A549 (cell line): ENCODE data around the gene DPP10. TPM values are rescaled to one million over a fixed set of nuclear protein-coding genes. Genes with fewer than 3 reads are reported as not detected.
A peak's percentile ranks its signal among the peaks of the same experiment; 100 is the strongest.
"Not testable (repeated sequence)": the region's sequence is repeated elsewhere in the genome, so short reads cannot be mapped to it uniquely, and the experiment has no call there.

Experiments
- ATAC-seq, 2 experiments: fragments of 200-7000 bp in 1 of 2; fragments of >200 bp in 1 of 2; cut with Nextera tagmentation in 1 of 2; cut with Tn5 transposase in 1 of 2; 3 replicates each; pipeline versions ENCODE4 v1.8.0 to v1.9.1; 2018 to 2020; ENCODE audit warnings: mild to moderate bottlenecking in 1 of 2, moderate library complexity in 1 of 2
- CTCF ChIA-PET: fragments of 300-600 bp; sonication (Branson Sonifier 250); formaldehyde crosslinking; extraction: SDS; loops from one replicate; lab custom pipeline; 2021; ENCODE audit warnings: antibody characterized with exemption, inconsistent platforms; lab: Yijun Ruan, JAX
- POLR2A ChIA-PET: fragments of 350-600 bp; formaldehyde crosslinking; extraction: SDS; loops from one replicate; lab custom pipeline; 2021; ENCODE audit warnings: antibody characterized with exemption, inconsistent platforms; lab: Yijun Ruan, JAX
- DNase-seq, 2 experiments: peaks; one replicate each; pipeline versions ENCODE4 v3.0.0 to v3.0.0-alpha.2; 2011 to 2016; ENCODE audit warnings: low read depth in 1 of 2, low spot score in 1 of 2
- FAIRE-seq: peaks from 2 replicates; lab custom pipeline; 2011; peaks lifted over from hg19 to GRCh38; lab: Jason Lieb, UNC
- H3K27ac ChIP-seq, 2 experiments: fragments of >200 bp; sonication (Bioruptor Twin); formaldehyde crosslinking; 3 replicates each; pipeline ENCODE4 v1.5.1; 2016 to 2017
- H3K4me1 ChIP-seq: fragments of >200 bp; sonication (Bioruptor Twin); formaldehyde crosslinking; 3 replicates; pipeline ENCODE4 v1.6.1; 2016
- H3K4me2 ChIP-seq: fragments of >200 bp; sonication (Bioruptor Twin); formaldehyde crosslinking; 3 replicates; pipeline ENCODE4 v1.6.1; 2016
- H3K4me3 ChIP-seq: fragments of >200 bp; sonication (Bioruptor Twin); formaldehyde crosslinking; 3 replicates; pipeline ENCODE4 v1.5.1; 2016
- H3K9me3 ChIP-seq: fragments of >200 bp; sonication (Bioruptor Twin); formaldehyde crosslinking; 3 replicates; pipeline ENCODE4 v1.6.1; 2016
- ATOH8 ChIP-seq: fragments of 250-450 bp; sonication (Bioruptor Pico); IDR thresholded peaks from 2 replicates; pipeline ENCODE4 v1.5.0; 2020; ENCODE audit warnings: low read depth, mild to moderate bottlenecking, moderate library complexity
- CHD2 ChIP-seq: fragments of 150-350 bp; IDR thresholded peaks from 2 replicates; pipeline ENCODE4 v1.6.1; 2014; ENCODE audit warnings: low read length; ENCODE audit not compliant: partially characterized antibody
- CHD4 ChIP-seq: fragments of 200-600 bp; sonication (generic); IDR thresholded peaks from 2 replicates; pipeline ENCODE4 v1.6.1; 2016; ENCODE audit warnings: antibody characterized with exemption, mild to moderate bottlenecking, borderline replicate concordance
- EP300 ChIP-seq, 2 experiments: fragments of >200 bp; sonication (Bioruptor Twin); formaldehyde crosslinking; IDR thresholded peaks; 2 replicates in 1 of 2; 3 replicates in 1 of 2; pipeline ENCODE4 v1.6.1; 2016 to 2017
- ESRRA ChIP-seq: fragments of 150-350 bp; IDR thresholded peaks from 2 replicates; pipeline ENCODE4 v1.6.1; 2014; ENCODE audit warnings: mild to moderate bottlenecking, low read length, borderline replicate concordance
- FOSL2 ChIP-seq, 2 experiments: fragments of 450-650 bp in 1 of 2; fragments of >200 bp in 1 of 2; sonication (Bioruptor Twin) in 1 of 2; formaldehyde crosslinking; IDR thresholded peaks; 2 replicates each; pipeline versions ENCODE4 v1.5.0 to v1.6.1; 2016 to 2020; ENCODE audit warnings: mild to moderate bottlenecking in 1 of 2, moderate library complexity in 1 of 2
- HDAC2 ChIP-seq: fragments of 200-600 bp; sonication (generic); IDR thresholded peaks from 2 replicates; pipeline ENCODE4 v1.6.1; 2016
- HOXA7 ChIP-seq: fragments of 250-450 bp; sonication (Bioruptor Pico); IDR thresholded peaks from 2 replicates; pipeline ENCODE4 v1.5.0; 2020; ENCODE audit warnings: mild to moderate bottlenecking, moderate library complexity
- MAFK ChIP-seq: fragments of 450-650 bp; IDR thresholded peaks from 2 replicates; pipeline ENCODE4 v1.6.1; 2014; ENCODE audit not compliant: partially characterized antibody
- MYC ChIP-seq: IDR thresholded peaks from 2 replicates; pipeline ENCODE4 v1.6.1; 2012; ENCODE audit warnings: mild to moderate bottlenecking, inconsistent platforms, low read length, improper control_type of control experiment, borderline replicate concordance
- NPAS2 ChIP-seq: fragments of 250-450 bp; sonication (Bioruptor Pico); IDR thresholded peaks from 2 replicates; pipeline ENCODE4 v1.8.0; 2022; ENCODE audit warnings: mild to moderate bottlenecking, moderate library complexity, borderline replicate concordance
- PHF8 ChIP-seq: fragments of 200-600 bp; sonication (generic); IDR thresholded peaks from 2 replicates; pipeline ENCODE4 v1.6.1; 2016; ENCODE audit warnings: low read depth, mild to moderate bottlenecking, antibody characterized with exemption, moderate library complexity, borderline replicate concordance
- POLR2AphosphoS2 ChIP-seq: conservative IDR thresholded peaks from 2 replicates; pipeline ENCODE4 v1.6.1; 2012; ENCODE audit warnings: low read length, improper control_type of control experiment, inconsistent platforms
- RARB ChIP-seq: fragments of 250-450 bp; sonication (Bioruptor Pico); IDR thresholded peaks from 2 replicates; pipeline ENCODE4 v1.8.0; 2021; ENCODE audit warnings: mild to moderate bottlenecking, moderate library complexity
- REST ChIP-seq: fragments of 200-600 bp; sonication (generic); IDR thresholded peaks from 2 replicates; pipeline ENCODE4 v1.6.1; 2016; ENCODE audit warnings: antibody characterized with exemption, mild to moderate bottlenecking, moderate library complexity
- SMC3 ChIP-seq: fragments of >200 bp; sonication (Bioruptor Twin); formaldehyde crosslinking; IDR thresholded peaks from 3 replicates; pipeline ENCODE4 v1.6.1; 2018; ENCODE audit warnings: inconsistent platforms
- USF2 ChIP-seq: fragments of 450-650 bp; IDR thresholded peaks from 2 replicates; pipeline ENCODE4 v1.6.1; 2014; ENCODE audit warnings: antibody characterized with exemption
- WGBS: methylation state at CpG from one replicate; pipeline ENCODE4 v1.1.6; 2017; ENCODE audit errors: missing lambda C conversion rate; 5-methylcytosine and 5-hydroxymethylcytosine counted together
- polyA plus RNA-seq, 4 experiments: library from polyadenylated mRNA; depleted of rRNA in 3 of 4; stranded (reverse); fragments of >200 nt; fragmentation: RNase III in 1 of 4; extraction: RNeasy Plus Mini Kit Qiagen cat#74134 plus additional on column Dnase treatment in 1 of 4; gene quantifications; 2 replicates in 3 of 4; 3 replicates in 1 of 4; pipeline ENCODE4 v1.2.3, GENCODE V29; 2011 to 2017

Gene DPP10
- polyA plus RNA-seq, 2 of the 4 experiments (the other 2 are of a cell fraction), result not detected

- FAIRE-seq (no peak), DNase-seq (no peak), ATAC-seq (no peak)
- WGBS, result 15% methylated on average over 1 of the region's 1 CpG
- H3K4me1 ChIP-seq, result no peaks in the 10 kb centered on the region
- H3K27ac ChIP-seq, result no peak overlapping the region
- H3K4me2 ChIP-seq, result no peak overlapping the region
- POLR2A ChIA-PET, result no interaction called here
- H3K9me3 ChIP-seq, result no peaks in the 10 kb centered on the region
- H3K4me3 ChIP-seq, result no peak overlapping the region
- CTCF ChIA-PET, result no interaction called here
- TF ChIP-seq ESRRA (no peak), POLR2AphosphoS2 (no peak), NPAS2 (CRISPR knock-in tag) (no peak), FOSL2 (IDR thresholded peaks at IDR 0.05) (no peak), FOSL2 (CRISPR knock-in tag; IDR thresholded peaks at IDR 0.05) (no peak), ATOH8 (no peak), CHD4 (no peak), PHF8 (no peak), RARB (CRISPR knock-in tag) (no peak), MYC (no peak), REST (no peak), HOXA7 (CRISPR knock-in tag) (no peak), USF2 (no peak), EP300 (IDR thresholded peaks at IDR 0.05) (no peak), HDAC2 (no peak)
Measured at GRCh38 chr2:114742245-114742644, 299.8 kb downstream of the DPP10 start.

GRCh38 chr2:114745700-114746099, 303.3 kb downstream of the DPP10 start:
- Histone ChIP-seq H3K4me1 (no peaks in the 10 kb centered on the region), H3K27ac (no peak overlapping the region), H3K4me2 (no peak overlapping the region), H3K4me3 (no peak overlapping the region), H3K9me3 (no peaks in the 10 kb centered on the region)
- no peak for DNase-seq
- ATAC-seq, result no peak
- CTCF ChIA-PET, result no interaction called here
- POLR2A ChIA-PET, result no interaction called here
- TF ChIP-seq SMC3, result no peak
- TF ChIP-seq CHD2, result no peak
- no peak for TF ChIP-seq FOSL2 (IDR thresholded peaks at IDR 0.05)
- no peak for TF ChIP-seq FOSL2 (CRISPR knock-in tag; IDR thresholded peaks at IDR 0.05)
- TF ChIP-seq MAFK, result peak; percentile 74
- TF ChIP-seq POLR2AphosphoS2, result no peak
- WGBS, result 44% methylated on average over 2 of the region's 2 CpGs
- FAIRE-seq, result no peak

GRCh38 chr2:114748175-114748574, 305.7 kb downstream of the DPP10 start:
- POLR2A ChIA-PET, H3K9me3 ChIP-seq, H3K27ac ChIP-seq, H3K4me3 ChIP-seq, CTCF ChIA-PET, DNase-seq, ATAC-seq, H3K4me2 ChIP-seq, FAIRE-seq, H3K4me1 ChIP-seq: not testable (repeated sequence)
- 14% methylated on average over 4 of the region's 5 CpGs for WGBS
